Loucy (cell line): ENCODE data around the gene TCF7L2.

Source experiments
- H2AFZ ChIP-seq: fragments of 200-600 bp; sonication (generic); 2 replicates; pipeline ENCODE4 v1.6.0; 2016; ENCODE audit warnings: antibody characterized with exemption, mild to moderate bottlenecking, low read length, moderate library complexity
- H3F3A ChIP-seq: fragments of 200-600 bp; 2 replicates; pipeline ENCODE4 v1.6.0; 2016; ENCODE audit warnings: antibody characterized with exemption, low read depth, mild to moderate bottlenecking
- H3K27me3 ChIP-seq: fragments of 200-600 bp; sonication (generic); 2 replicates; pipeline ENCODE4 v1.6.1; 2014; ENCODE audit warnings: low read length, mild to moderate bottlenecking; ENCODE audit not compliant: insufficient read depth, poor library complexity, severe bottlenecking
- H3K36me3 ChIP-seq: fragments of 200-600 bp; sonication (generic); 2 replicates; pipeline ENCODE4 v1.6.1; 2016; ENCODE audit warnings: low read length; ENCODE audit not compliant: insufficient read depth
- H3K4me1 ChIP-seq: fragments of 200-600 bp; sonication (generic); 2 replicates; pipeline ENCODE4 v1.5.1; 2014; ENCODE audit warnings: low read length, mild to moderate bottlenecking; ENCODE audit not compliant: insufficient read depth, poor library complexity, severe bottlenecking
- H3K4me2 ChIP-seq: fragments of 200-600 bp; sonication (generic); 2 replicates; pipeline ENCODE4 v1.6.0; 2014; ENCODE audit warnings: antibody characterized with exemption, low read length, low read depth, mild to moderate bottlenecking; ENCODE audit not compliant: poor library complexity, severe bottlenecking
- H3K4me3 ChIP-seq: fragments of 200-600 bp; sonication (generic); 2 replicates; pipeline ENCODE4 v1.5.1; 2014; ENCODE audit warnings: low read length, mild to moderate bottlenecking, mixed read lengths; ENCODE audit not compliant: poor library complexity, severe bottlenecking
- H3K79me2 ChIP-seq: fragments of 200-600 bp; sonication (generic); 2 replicates; pipeline ENCODE4 v1.6.1; 2014; ENCODE audit warnings: low read length; ENCODE audit not compliant: insufficient read depth
- H3K9ac ChIP-seq: fragments of 200-600 bp; sonication (generic); 2 replicates; pipeline ENCODE4 v1.6.0; 2014; ENCODE audit warnings: mild to moderate bottlenecking, low read depth, low read length, moderate library complexity; ENCODE audit not compliant: poor library complexity, severe bottlenecking
- H3K9me2 ChIP-seq: fragments of 200-600 bp; sonication (generic); replicated peaks from 2 replicates; pipeline ENCODE4 v1.6.1; 2016; ENCODE audit warnings: low read depth, low read length, mixed read lengths
- H3K9me3 ChIP-seq: fragments of 200-600 bp; sonication (generic); 2 replicates; pipeline ENCODE4 v1.6.1; 2014; ENCODE audit warnings: mild to moderate bottlenecking, antibody characterized with exemption, low read length, low read depth; ENCODE audit not compliant: insufficient read depth
- H4K20me1 ChIP-seq: fragments of 200-600 bp; sonication (generic); 2 replicates; pipeline ENCODE4 v1.6.0; 2014; ENCODE audit warnings: antibody characterized with exemption, low read length, mild to moderate bottlenecking; ENCODE audit not compliant: insufficient read depth, poor library complexity, severe bottlenecking
- CTCF ChIP-seq: fragments of 200-600 bp; sonication (generic); conservative IDR thresholded peaks from 2 replicates; pipeline ENCODE4 v1.5.1; 2014; ENCODE audit warnings: mild to moderate bottlenecking, antibody characterized with exemption, low read length
- EZH2phosphoT487 ChIP-seq: fragments of 200-600 bp; IDR thresholded peaks from 2 replicates; pipeline ENCODE4 v1.6.1; 2018; ENCODE audit warnings: antibody characterized with exemption, mild to moderate bottlenecking, moderate library complexity, borderline replicate concordance

TCF7L2 gene

GRCh38 chr10:113187063-113187777, 237.2 kb downstream of the TCF7L2 start:
- no peaks in the 10 kb centered on the region for H4K20me1 ChIP-seq
- no peaks in the 10 kb centered on the region for H3K9me3 ChIP-seq
- no peak overlapping the region for H3K4me3 ChIP-seq
- no peaks in the 10 kb centered on the region for H3K27me3 ChIP-seq
- no peak overlapping the region for H2AFZ ChIP-seq
- no peaks in the 10 kb centered on the region for H3K36me3 ChIP-seq
- no peaks in the 10 kb centered on the region for H3K79me2 ChIP-seq
- no peak overlapping the region for H3K4me2 ChIP-seq
- H3K4me1 ChIP-seq, result no peaks in the 10 kb centered on the region
- no peak for TF ChIP-seq CTCF
- no peak overlapping the region for H3K9ac ChIP-seq
- H3F3A ChIP-seq, result no peaks in the 10 kb centered on the region
- no peaks in the 10 kb centered on the region for H3K9me2 ChIP-seq

- Histone ChIP-seq H3K9me2 (no peaks in the 10 kb centered on the region), H3K4me2 (no peak overlapping the region), H3F3A (no peaks in the 10 kb centered on the region), H3K4me3 (no peak overlapping the region), H4K20me1 (no peaks in the 10 kb centered on the region), H2AFZ (no peak overlapping the region), H3K27me3 (no peaks in the 10 kb centered on the region), H3K4me1 (no peaks in the 10 kb centered on the region), H3K9me3 (0 out of 2 replicates have a peak, but pooled peaks cover 3% of the 10 kb centered on the region), H3K36me3 (no peaks in the 10 kb centered on the region), H3K9ac (no peak overlapping the region), H3K79me2 (no peaks in the 10 kb centered on the region)
- TF ChIP-seq CTCF, result no peak
- TF ChIP-seq EZH2phosphoT487, result no peak
Observed at GRCh38 chr10:113199459-113199858, 249.4 kb downstream of the TCF7L2 start.

GRCh38 chr10:113202011-113202410, 252.0 kb downstream of the TCF7L2 start:
- Histone ChIP-seq H4K20me1 (no peaks in the 10 kb centered on the region), H3F3A (no peaks in the 10 kb centered on the region), H3K4me3 (no peak overlapping the region), H3K4me2 (no peak overlapping the region), H3K36me3 (no peaks in the 10 kb centered on the region), H3K4me1 (no peaks in the 10 kb centered on the region), H3K9ac (no peak overlapping the region), H2AFZ (no peak overlapping the region), H3K9me3 (0 out of 2 replicates have a peak, but pooled peaks cover 3% of the 10 kb centered on the region), H3K27me3 (no peaks in the 10 kb centered on the region), H3K79me2 (no peaks in the 10 kb centered on the region), H3K9me2 (no peaks in the 10 kb centered on the region)
- TF ChIP-seq CTCF, result no peak; the same call in 1 of the 2 replicates
- TF ChIP-seq EZH2phosphoT487, result no peak
